Neutrophil (primary cell): ENCODE results near the gene RABGAP1L.
A peak's percentile ranks its signal among the peaks of the same experiment; 100 is the strongest.

ENCODE experiments used
- H3K27ac ChIP-seq: fragments of 200-600 bp; sonication (generic); 2 replicates; pipeline ENCODE4 v1.5.1; 2016; ENCODE audit warnings: mild to moderate bottlenecking, moderate library complexity
- H3K27me3 ChIP-seq: fragments of 200-600 bp; sonication (generic); 2 replicates; pipeline ENCODE4 v1.6.0; 2016; ENCODE audit warnings: mild to moderate bottlenecking
- H3K36me3 ChIP-seq: fragments of 200-600 bp; sonication (generic); 2 replicates; pipeline ENCODE4 v1.5.1; 2017
- H3K4me1 ChIP-seq, 2 experiments: fragments of 200-600 bp in 1 of 2; sonication (generic) in 1 of 2; 1 replicate in 1 of 2; 2 replicates in 1 of 2; pipeline versions ENCODE4 v1.5.1 to v1.6.1; 2013 to 2016; ENCODE audit warnings: low read depth in 1 of 2, low read length in 1 of 2, mild to moderate bottlenecking in 1 of 2, moderate library complexity in 1 of 2; ENCODE audit not compliant: control insufficient read depth in 1 of 2, insufficient read depth in 1 of 2
- H3K4me3 ChIP-seq, 2 experiments: fragments of 200-600 bp in 1 of 2; sonication (generic) in 1 of 2; 1 replicate in 1 of 2; 2 replicates in 1 of 2; pipeline ENCODE4 v1.5.1; 2013 to 2016; ENCODE audit warnings: low read depth in 1 of 2, low read length in 1 of 2, mild to moderate bottlenecking in 1 of 2, moderate library complexity in 1 of 2
- H3K9me3 ChIP-seq: fragments of 200-600 bp; sonication (generic); 2 replicates; pipeline ENCODE4 v1.5.1; 2016
- TF ChIP-seq, protein P1 (sequence below): fragments of 200-600 bp; sonication (generic); IDR thresholded peaks from 2 replicates; pipeline ENCODE4 v1.5.1; 2016; ENCODE audit warnings: antibody characterized with exemption

RABGAP1L gene

DNA sequence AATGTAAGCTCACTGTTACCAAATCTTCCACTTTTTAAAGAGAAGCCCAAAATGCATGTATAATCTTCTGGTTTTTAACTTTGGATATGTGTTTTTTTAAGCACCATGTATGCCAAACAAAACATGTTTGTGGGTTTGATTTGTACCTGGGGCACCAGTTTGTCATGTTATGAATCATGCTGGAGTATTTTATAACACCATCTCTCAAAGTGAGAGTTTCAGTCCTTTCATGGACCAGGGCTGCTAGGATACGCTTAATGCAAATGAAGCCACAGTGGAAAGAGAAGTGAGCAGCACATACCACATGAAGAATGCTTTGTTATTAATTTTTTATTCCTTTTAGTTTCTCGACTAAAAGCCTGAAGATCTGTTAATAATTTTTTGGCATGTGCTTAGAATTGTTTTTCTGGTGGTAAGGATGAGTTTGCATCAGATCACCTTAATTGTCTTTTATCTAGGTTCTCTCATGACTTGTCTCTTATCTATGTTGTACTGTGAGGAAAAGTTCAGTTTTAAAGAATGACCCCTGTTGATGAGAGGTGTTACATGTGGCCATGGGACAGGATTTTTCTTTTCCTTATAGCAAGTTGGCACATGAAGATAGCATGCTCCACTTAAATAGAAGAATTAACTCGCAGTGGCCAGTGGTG, 2.0 kb upstream of the RABGAP1L start:
- no peaks in the 10 kb centered on the region for H3K9me3 ChIP-seq
- H3K27ac ChIP-seq, result no peak overlapping the region
- peaks cover 16 to 19% of the 10 kb centered on the region in 2 experiments for H3K4me1 ChIP-seq
- H3K36me3 ChIP-seq, result no peaks in the 10 kb centered on the region
- H3K4me3 ChIP-seq, result no peak overlapping the region
- TF ChIP-seq, protein P1, sequence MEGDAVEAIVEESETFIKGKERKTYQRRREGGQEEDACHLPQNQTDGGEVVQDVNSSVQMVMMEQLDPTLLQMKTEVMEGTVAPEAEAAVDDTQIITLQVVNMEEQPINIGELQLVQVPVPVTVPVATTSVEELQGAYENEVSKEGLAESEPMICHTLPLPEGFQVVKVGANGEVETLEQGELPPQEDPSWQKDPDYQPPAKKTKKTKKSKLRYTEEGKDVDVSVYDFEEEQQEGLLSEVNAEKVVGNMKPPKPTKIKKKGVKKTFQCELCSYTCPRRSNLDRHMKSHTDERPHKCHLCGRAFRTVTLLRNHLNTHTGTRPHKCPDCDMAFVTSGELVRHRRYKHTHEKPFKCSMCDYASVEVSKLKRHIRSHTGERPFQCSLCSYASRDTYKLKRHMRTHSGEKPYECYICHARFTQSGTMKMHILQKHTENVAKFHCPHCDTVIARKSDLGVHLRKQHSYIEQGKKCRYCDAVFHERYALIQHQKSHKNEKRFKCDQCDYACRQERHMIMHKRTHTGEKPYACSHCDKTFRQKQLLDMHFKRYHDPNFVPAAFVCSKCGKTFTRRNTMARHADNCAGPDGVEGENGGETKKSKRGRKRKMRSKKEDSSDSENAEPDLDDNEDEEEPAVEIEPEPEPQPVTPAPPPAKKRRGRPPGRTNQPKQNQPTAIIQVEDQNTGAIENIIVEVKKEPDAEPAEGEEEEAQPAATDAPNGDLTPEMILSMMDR, result no peak
- no peaks in the 10 kb centered on the region for H3K27me3 ChIP-seq

DNA sequence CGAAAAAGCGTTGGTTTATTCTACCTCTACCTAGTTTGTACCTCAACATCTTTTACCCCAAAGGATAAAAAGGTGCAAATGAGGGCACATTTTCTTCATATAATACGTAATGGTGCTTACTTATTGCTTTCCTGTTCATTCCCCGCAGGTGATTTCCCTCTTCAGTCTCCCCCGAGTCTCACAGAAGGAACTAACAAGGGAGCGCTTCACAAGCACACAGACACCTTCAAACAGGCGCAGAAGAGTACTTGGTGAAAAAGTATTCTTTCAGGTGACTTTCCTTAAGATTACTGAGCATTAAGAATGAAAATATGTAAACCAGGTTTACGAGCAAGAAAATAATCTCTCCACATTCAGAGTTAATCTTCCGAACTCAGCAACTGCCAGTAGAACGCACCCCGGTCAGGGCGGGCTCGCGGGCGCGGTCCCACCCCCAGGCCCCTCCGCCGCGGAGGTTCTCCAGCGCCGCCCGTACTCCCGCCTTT, 511 bp upstream of the RABGAP1L start:
- Histone ChIP-seq H3K9me3 (no peaks in the 10 kb centered on the region), H3K4me3 (peak overlapping the region; percentile 81 to 98), H3K27ac (peak overlapping the region; percentile 85), H3K27me3 (no peaks in the 10 kb centered on the region), H3K36me3 (no peaks in the 10 kb centered on the region), H3K4me1 (peaks cover 16 to 19% of the 10 kb centered on the region in 2 experiments)
- TF ChIP-seq, protein P1, result no peak

DNA sequence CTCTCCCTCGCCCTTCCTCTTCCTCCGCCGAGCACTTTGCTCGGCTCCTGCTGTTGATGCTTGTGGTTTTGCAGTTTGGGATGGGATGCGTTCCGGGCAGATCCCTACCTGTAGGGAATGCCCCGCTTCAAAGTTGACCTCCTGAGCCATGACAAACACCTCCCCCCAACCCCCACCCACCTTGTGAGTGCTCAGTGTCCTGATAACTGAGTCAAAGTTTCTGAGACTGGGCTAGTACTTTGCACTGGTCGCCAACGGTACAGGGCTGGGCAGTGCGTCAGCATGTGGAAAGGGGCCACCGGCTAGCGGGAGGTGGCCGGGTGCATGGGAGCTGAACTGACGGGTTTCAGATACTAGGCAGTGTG, 771 bp downstream of the RABGAP1L start:
- TF ChIP-seq, protein P1, result no peak
- Histone ChIP-seq H3K27me3 (no peaks in the 10 kb centered on the region), H3K27ac (peak overlapping the region; percentile 85), H3K4me1 (peaks cover 16 to 19% of the 10 kb centered on the region in 2 experiments), H3K4me3 (peak overlapping the region; percentile 81 to 98), H3K36me3 (no peaks in the 10 kb centered on the region), H3K9me3 (no peaks in the 10 kb centered on the region)

DNA sequence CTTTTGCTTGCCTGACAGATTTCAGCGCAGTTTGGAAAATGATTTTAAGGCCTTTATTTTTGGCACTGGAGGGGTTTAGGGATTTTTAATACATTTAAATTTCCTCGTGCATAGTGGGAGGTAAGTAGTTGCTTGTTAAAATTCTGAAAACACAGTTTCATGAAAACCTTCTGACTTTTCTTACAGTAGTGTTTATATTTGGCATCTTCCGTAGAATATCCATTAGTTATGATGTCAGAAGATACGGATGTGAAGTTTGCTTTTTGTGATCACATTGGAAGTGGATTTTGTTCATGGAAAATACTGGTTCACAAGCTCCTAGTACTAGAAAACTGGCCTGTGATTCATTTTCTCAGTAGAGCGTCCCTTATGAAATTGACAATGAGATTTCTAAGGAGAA, 1.3 kb downstream of the RABGAP1L start:
- Histone ChIP-seq H3K9me3 (no peaks in the 10 kb centered on the region), H3K36me3 (no peaks in the 10 kb centered on the region), H3K27me3 (no peaks in the 10 kb centered on the region), H3K27ac (peak overlapping the region; percentile 85), H3K4me3 (peak overlapping the region; percentile 81 to 98), H3K4me1 (peaks cover 16 to 19% of the 10 kb centered on the region in 2 experiments)
- TF ChIP-seq, protein P1, result no peak

DNA sequence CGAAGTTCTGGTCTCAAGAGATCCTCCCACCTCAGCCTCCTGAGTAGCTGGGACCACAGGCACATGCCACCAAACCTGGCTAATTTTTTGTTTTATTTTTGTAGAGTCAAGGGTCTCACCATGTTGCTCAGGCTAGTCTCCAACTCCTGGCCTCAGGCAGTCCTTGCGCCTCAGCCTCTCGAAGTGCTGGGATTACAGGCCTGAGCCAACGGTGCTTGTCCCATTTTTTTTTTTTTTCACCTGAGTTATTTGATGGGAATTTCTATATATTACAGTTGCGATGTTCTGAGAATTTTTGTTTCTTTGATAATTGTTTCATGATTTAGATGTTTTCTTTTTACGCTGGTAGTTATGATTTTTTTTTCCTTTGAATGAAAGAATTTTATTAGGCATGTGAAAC, 2.5 kb downstream of the RABGAP1L start:
- H3K4me3 ChIP-seq, result no peak overlapping the region

More for the DNA sequence above, 2.5 kb downstream of the RABGAP1L start:
- H3K27ac ChIP-seq, result no peak overlapping the region
- TF ChIP-seq, protein P1, result no peak
- no peaks in the 10 kb centered on the region for H3K36me3 ChIP-seq
- peaks cover 19 to 24% of the 10 kb centered on the region in 2 experiments for H3K4me1 ChIP-seq
- H3K9me3 ChIP-seq, result no peaks in the 10 kb centered on the region
- H3K27me3 ChIP-seq, result no peaks in the 10 kb centered on the region
